GM18870 (cell line): ENCODE data around the gene VIL1.

ENCODE experiments used
- ATAC-seq: cut with Tn5 transposase; IDR thresholded peaks from one replicate; pipeline ENCODE4 v1.9.1; 2021; ENCODE audit warnings: moderate library complexity; ENCODE audit not compliant: unreplicated experiment

Gene VIL1

DNA sequence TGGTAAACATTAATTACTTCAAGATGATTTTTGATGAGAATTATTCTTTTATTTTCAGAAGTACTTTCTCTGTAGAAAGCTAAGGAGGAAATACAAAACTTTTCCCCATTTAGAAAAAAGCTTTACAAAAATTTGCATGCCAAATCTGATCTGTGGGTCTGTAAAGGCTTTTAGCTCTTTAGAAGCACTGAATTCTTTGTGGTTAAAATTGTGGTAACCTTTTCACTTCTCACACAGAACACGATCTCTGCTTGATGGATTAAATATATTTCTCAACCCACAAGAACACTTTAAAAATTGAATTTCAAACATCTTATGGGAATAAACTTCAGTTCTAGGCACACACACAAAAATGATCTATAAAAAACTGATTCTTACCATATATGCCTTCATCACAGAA is 63.7 kb downstream of the VIL1 start:
- ATAC-seq, result no peak

- no peak for ATAC-seq
These were observed 67.2 kb downstream of the VIL1 start for GRCh38 chr2:218485986-218486667.

GRCh38 chr2:218500501-218501060 is 81.7 kb downstream of the VIL1 start:
- no peak for ATAC-seq

GRCh38 chr2:218501665-218502064 is 82.7 kb downstream of the VIL1 start:
- ATAC-seq, result no peak
